ENCODE measurements around the gene NT5C2.
"Not testable (repeated sequence)": the region's sequence is repeated elsewhere in the genome, so short reads cannot be mapped to it uniquely, and the experiment has no call there.

NT5C2 gene

GRCh38 chr10:103077020-103077419 lies 116.1 kb downstream of the NT5C2 start:
- Histone ChIP-seq H3K9me3 (ENCODE audit: control insufficient read depth, low read length) (no peaks in the 10 kb centered on the region), H3K27me3 (ENCODE audit: control insufficient read depth, insufficient read depth, low read length) (no peaks in the 10 kb centered on the region), H3K36me3 (ENCODE audit: control insufficient read depth, insufficient read depth, low read length) (no peaks in the 10 kb centered on the region), H3K4me3 (ENCODE audit: low read length) (no peak overlapping the region), H3K4me1 (ENCODE audit: control insufficient read depth, insufficient read depth, low read length) (no peaks in the 10 kb centered on the region), H3K9ac (ENCODE audit: low read length) (no peak overlapping the region)

- no peaks in the 10 kb centered on the region for H3K36me3 ChIP-seq (ENCODE audit: control insufficient read depth, insufficient read depth, low read length)
Measured at GRCh38 chr10:103072891-103073290, 120.2 kb downstream of the NT5C2 start.

GRCh38 chr10:103072276-103072675 lies 120.8 kb downstream of the NT5C2 start:
- Histone ChIP-seq H3K9me3 (ENCODE audit: control insufficient read depth, low read length) (no peaks in the 10 kb centered on the region), H3K9ac (ENCODE audit: low read length) (no peak overlapping the region), H3K4me3 (ENCODE audit: low read length) (no peak overlapping the region), H3K36me3 (ENCODE audit: control insufficient read depth, insufficient read depth, low read length) (no peaks in the 10 kb centered on the region), H3K4me1 (ENCODE audit: control insufficient read depth, insufficient read depth, low read length) (no peaks in the 10 kb centered on the region), H3K27me3 (ENCODE audit: control insufficient read depth, insufficient read depth, low read length) (no peaks in the 10 kb centered on the region)

More at GRCh38 chr10:103072891-103073290, 120.2 kb downstream of the NT5C2 start:
- Histone ChIP-seq H3K9ac (ENCODE audit: low read length) (no peak overlapping the region), H3K4me1 (ENCODE audit: control insufficient read depth, insufficient read depth, low read length) (no peaks in the 10 kb centered on the region), H3K4me3 (ENCODE audit: low read length) (no peak overlapping the region), H3K9me3 (ENCODE audit: control insufficient read depth, low read length) (no peaks in the 10 kb centered on the region), H3K27me3 (ENCODE audit: control insufficient read depth, insufficient read depth, low read length) (no peaks in the 10 kb centered on the region)

- no peaks in the 10 kb centered on the region for H3K4me1 ChIP-seq (ENCODE audit: control insufficient read depth, insufficient read depth, low read length)
- H3K9ac ChIP-seq (ENCODE audit: low read length), result no peak overlapping the region
- H3K27me3 ChIP-seq (ENCODE audit: control insufficient read depth, insufficient read depth, low read length), result no peaks in the 10 kb centered on the region
- H3K36me3 ChIP-seq (ENCODE audit: control insufficient read depth, insufficient read depth, low read length), result no peaks in the 10 kb centered on the region
- no peak overlapping the region for H3K4me3 ChIP-seq (ENCODE audit: low read length)
- no peaks in the 10 kb centered on the region for H3K9me3 ChIP-seq (ENCODE audit: control insufficient read depth, low read length)
Measured at GRCh38 chr10:103069453-103070331, 123.4 kb downstream of the NT5C2 start.

GRCh38 chr10:103067956-103068355 lies 125.1 kb downstream of the NT5C2 start:
- no peaks in the 10 kb centered on the region for H3K9me3 ChIP-seq (ENCODE audit: control insufficient read depth, low read length)
- no peak overlapping the region for H3K4me3 ChIP-seq (ENCODE audit: low read length)
- no peak overlapping the region for H3K9ac ChIP-seq (ENCODE audit: low read length)
- no peaks in the 10 kb centered on the region for H3K27me3 ChIP-seq (ENCODE audit: control insufficient read depth, insufficient read depth, low read length)
- H3K36me3 ChIP-seq (ENCODE audit: control insufficient read depth, insufficient read depth, low read length), result no peaks in the 10 kb centered on the region
- H3K4me1 ChIP-seq (ENCODE audit: control insufficient read depth, insufficient read depth, low read length), result no peaks in the 10 kb centered on the region

- Histone ChIP-seq H3K4me3 (ENCODE audit: low read length) (no peak overlapping the region), H3K9me3 (ENCODE audit: control insufficient read depth, low read length) (no peaks in the 10 kb centered on the region), H3K27me3 (ENCODE audit: control insufficient read depth, insufficient read depth, low read length) (no peaks in the 10 kb centered on the region), H3K9ac (ENCODE audit: low read length) (no peak overlapping the region), H3K36me3 (ENCODE audit: control insufficient read depth, insufficient read depth, low read length) (no peaks in the 10 kb centered on the region), H3K4me1 (ENCODE audit: control insufficient read depth, insufficient read depth, low read length) (no peaks in the 10 kb centered on the region)
Measured at GRCh38 chr10:103067484-103067883, 125.6 kb downstream of the NT5C2 start.

- not testable (repeated sequence) for H3K9me3 ChIP-seq (ENCODE audit: control insufficient read depth, low read length); H3K27me3 ChIP-seq (ENCODE audit: control insufficient read depth, insufficient read depth, low read length); H3K4me3 ChIP-seq (ENCODE audit: low read length); H3K9ac ChIP-seq (ENCODE audit: low read length); H3K36me3 ChIP-seq (ENCODE audit: control insufficient read depth, insufficient read depth, low read length); H3K4me1 ChIP-seq (ENCODE audit: control insufficient read depth, insufficient read depth, low read length)
Measured at GRCh38 chr10:103067099-103067477, 126.0 kb downstream of the NT5C2 start.

- no peaks in the 10 kb centered on the region for H3K9me3 ChIP-seq (ENCODE audit: control insufficient read depth, low read length)
- H3K4me3 ChIP-seq (ENCODE audit: low read length), result no peak overlapping the region
Measured at GRCh38 chr10:103066141-103067098, 126.7 kb downstream of the NT5C2 start.

GRCh38 chr10:103064956-103065355 lies 128.1 kb downstream of the NT5C2 start:
- no peak overlapping the region for H3K4me3 ChIP-seq (ENCODE audit: low read length)
- no peaks in the 10 kb centered on the region for H3K9me3 ChIP-seq (ENCODE audit: control insufficient read depth, low read length)
- H3K9ac ChIP-seq (ENCODE audit: low read length), result no peak overlapping the region
- no peaks in the 10 kb centered on the region for H3K4me1 ChIP-seq (ENCODE audit: control insufficient read depth, insufficient read depth, low read length)
- no peaks in the 10 kb centered on the region for H3K27me3 ChIP-seq (ENCODE audit: control insufficient read depth, insufficient read depth, low read length)
- H3K36me3 ChIP-seq (ENCODE audit: control insufficient read depth, insufficient read depth, low read length), result no peaks in the 10 kb centered on the region

More at GRCh38 chr10:103066141-103067098, 126.7 kb downstream of the NT5C2 start:
- Histone ChIP-seq H3K4me1 (ENCODE audit: control insufficient read depth, insufficient read depth, low read length) (no peaks in the 10 kb centered on the region), H3K9ac (ENCODE audit: low read length) (no peak overlapping the region), H3K36me3 (ENCODE audit: control insufficient read depth, insufficient read depth, low read length) (no peaks in the 10 kb centered on the region), H3K27me3 (ENCODE audit: control insufficient read depth, insufficient read depth, low read length) (no peaks in the 10 kb centered on the region)

- Histone ChIP-seq H3K4me3 (ENCODE audit: low read length) (no peak overlapping the region), H3K9me3 (ENCODE audit: control insufficient read depth, low read length) (no peaks in the 10 kb centered on the region), H3K36me3 (ENCODE audit: control insufficient read depth, insufficient read depth, low read length) (no peaks in the 10 kb centered on the region), H3K27me3 (ENCODE audit: control insufficient read depth, insufficient read depth, low read length) (no peaks in the 10 kb centered on the region), H3K4me1 (ENCODE audit: control insufficient read depth, insufficient read depth, low read length) (no peaks in the 10 kb centered on the region), H3K9ac (ENCODE audit: low read length) (no peak overlapping the region)
Measured at GRCh38 chr10:103062854-103063590, 130.1 kb downstream of the NT5C2 start.

GRCh38 chr10:103060575-103060974 lies 132.5 kb downstream of the NT5C2 start:
- no peak overlapping the region for H3K4me3 ChIP-seq (ENCODE audit: low read length)
- H3K4me1 ChIP-seq (ENCODE audit: control insufficient read depth, insufficient read depth, low read length), result no peaks in the 10 kb centered on the region
- H3K9ac ChIP-seq (ENCODE audit: low read length), result no peak overlapping the region
- H3K27me3 ChIP-seq (ENCODE audit: control insufficient read depth, insufficient read depth, low read length), result no peaks in the 10 kb centered on the region
- no peaks in the 10 kb centered on the region for H3K36me3 ChIP-seq (ENCODE audit: control insufficient read depth, insufficient read depth, low read length)
- no peaks in the 10 kb centered on the region for H3K9me3 ChIP-seq (ENCODE audit: control insufficient read depth, low read length)
